HG03139 (cell line): ENCODE results near the gene ACTR8.

Source experiments
- ATAC-seq: cut with Tn5 transposase; IDR thresholded peaks from one replicate; pipeline ENCODE4 v1.9.1; 2021; ENCODE audit not compliant: unreplicated experiment

The ACTR8 gene

GRCh38 chr3:53865732-53866499 lies 16.0 kb downstream of the ACTR8 start:
- no peak for ATAC-seq

GRCh38 chr3:53863145-53863544 lies 18.8 kb downstream of the ACTR8 start:
- ATAC-seq = no peak

GRCh38 chr3:53862241-53862640 lies 19.7 kb downstream of the ACTR8 start:
- ATAC-seq = no peak

GRCh38 chr3:53860196-53860595 lies 21.8 kb downstream of the ACTR8 start:
- ATAC-seq = no peak

GRCh38 chr3:53859178-53859577 lies 22.8 kb downstream of the ACTR8 start:
- no peak for ATAC-seq

GRCh38 chr3:53858096-53858741 lies 23.7 kb downstream of the ACTR8 start:
- ATAC-seq = no peak

- ATAC-seq = no peak
These were observed 25.0 kb downstream of the ACTR8 start for GRCh38 chr3:53856964-53857363.

GRCh38 chr3:53850895-53851294 lies 31.1 kb downstream of the ACTR8 start:
- no peak for ATAC-seq

- ATAC-seq = no peak
These were observed 32.0 kb downstream of the ACTR8 start for GRCh38 chr3:53849916-53850315.

- ATAC-seq = no peak
These were observed 35.1 kb downstream of the ACTR8 start for GRCh38 chr3:53846851-53847155.

- ATAC-seq = peak; percentile 45
These were observed 35.7 kb downstream of the ACTR8 start, which contains the start of the genes CHDH and IL17RB for GRCh38 chr3:53846134-53846850. Gene CHDH, minus strand, starts transcription at chr3:53846419. Its CDS starts 22,411 bp downstream, at chr3:53824008. Gene IL17RB, plus strand, starts transcription at chr3:53846568. Its CDS starts 21 bp downstream, at chr3:53846589.

- ATAC-seq = peak; percentile 1
These were observed 36.1 kb downstream of the ACTR8 start for GRCh38 chr3:53845881-53846133.

GRCh38 chr3:53845103-53845880 lies 36.7 kb downstream of the ACTR8 start:
- ATAC-seq = peak; percentile 21

GRCh38 chr3:53844262-53845102 lies 37.5 kb downstream of the ACTR8 start:
- no peak for ATAC-seq

GRCh38 chr3:53843195-53844177 lies 38.5 kb downstream of the ACTR8 start:
- ATAC-seq = peak; percentile 35

GRCh38 chr3:53842436-53843194 lies 39.3 kb downstream of the ACTR8 start:
- no peak for ATAC-seq

GRCh38 chr3:53841296-53841695 lies 40.7 kb downstream of the ACTR8 start:
- no peak for ATAC-seq

GRCh38 chr3:53837331-53837730 lies 44.6 kb downstream of the ACTR8 start:
- no peak for ATAC-seq
